Keratinocyte (primary cell): ENCODE results near the gene MAD1L1. TPM values are rescaled to one million over a fixed set of nuclear protein-coding genes. Genes with fewer than 3 reads are reported as not detected.

Source experiments
- DNase-seq: peaks from one replicate; pipeline ENCODE4 v3.0.0-alpha.2; 2011; ENCODE audit warnings: low read depth, missing footprints, low spot score
- FAIRE-seq: peaks from 2 replicates; lab custom pipeline; 2011; peaks lifted over from hg19 to GRCh38; lab: Jason Lieb, UNC
- H2AFZ ChIP-seq: 2 replicates; pipeline ENCODE4 v1.6.0; 2012; ENCODE audit warnings: low read length, control low read depth, inconsistent platforms; ENCODE audit not compliant: control insufficient read depth
- H3K27ac ChIP-seq: 2 replicates; pipeline ENCODE4 v1.5.1; 2011; ENCODE audit warnings: low read length; ENCODE audit not compliant: control insufficient read depth, insufficient read depth
- H3K27me3 ChIP-seq: 3 replicates; pipeline ENCODE4 v1.6.0; 2011; ENCODE audit warnings: low read length; ENCODE audit not compliant: control insufficient read depth, insufficient read depth; ENCODE audit errors: extremely low read depth
- H3K36me3 ChIP-seq, 2 experiments: 2 replicates in 1 of 2; 3 replicates in 1 of 2; pipeline ENCODE4 v1.5.1; 2011; ENCODE audit warnings: low read length in 2 of 2, mild to moderate bottlenecking in 1 of 2; ENCODE audit not compliant: control insufficient read depth in 2 of 2, insufficient read depth in 2 of 2; ENCODE audit errors: extremely low read depth in 1 of 2
- H3K4me1 ChIP-seq: 3 replicates; pipeline ENCODE4 v1.5.1; 2011; ENCODE audit warnings: low read length; ENCODE audit not compliant: control insufficient read depth, insufficient read depth; ENCODE audit errors: extremely low read depth
- H3K4me2 ChIP-seq: 3 replicates; pipeline ENCODE4 v1.6.0; 2011; ENCODE audit warnings: low read depth, low read length; ENCODE audit not compliant: control insufficient read depth, insufficient read depth; ENCODE audit errors: extremely low read depth
- H3K4me3 ChIP-seq, 3 experiments: fragments of 200-600 bp in 1 of 3; sonication (generic) in 1 of 3; 2 replicates in 2 of 3; 3 replicates in 1 of 3; pipeline ENCODE4 v1.5.1; 2011 to 2016; ENCODE audit warnings: low read length in 3 of 3, mild to moderate bottlenecking in 3 of 3, control low read depth in 2 of 3, inconsistent platforms in 1 of 3, low read depth in 1 of 3, mixed read lengths in 1 of 3, mixed run types in 1 of 3, moderate library complexity in 1 of 3; ENCODE audit not compliant: control insufficient read depth in 2 of 3, insufficient read depth in 2 of 3; ENCODE audit errors: extremely low read depth in 1 of 3
- H3K79me2 ChIP-seq: 2 replicates; pipeline ENCODE4 v1.6.0; 2012; ENCODE audit warnings: low read length; ENCODE audit not compliant: control insufficient read depth, insufficient read depth
- H3K9ac ChIP-seq: 3 replicates; pipeline ENCODE4 v1.6.0; 2011; ENCODE audit warnings: low read length; ENCODE audit not compliant: control insufficient read depth, insufficient read depth; ENCODE audit errors: extremely low read depth
- H3K9me1 ChIP-seq: 3 replicates; pipeline ENCODE4 v1.6.0; 2011; ENCODE audit warnings: low read length; ENCODE audit not compliant: control insufficient read depth, insufficient read depth; ENCODE audit errors: extremely low read depth
- H3K9me3 ChIP-seq: 2 replicates; pipeline ENCODE4 v1.5.1; 2012; ENCODE audit warnings: low read depth, low read length; ENCODE audit not compliant: control insufficient read depth
- H4K20me1 ChIP-seq: 3 replicates; pipeline ENCODE4 v1.6.0; 2011; ENCODE audit warnings: low read length; ENCODE audit not compliant: control insufficient read depth, insufficient read depth; ENCODE audit errors: extremely low read depth
- EZH2 ChIP-seq: IDR thresholded peaks from one replicate; pipeline ENCODE4 v1.6.1; 2012; ENCODE audit warnings: inconsistent platforms, mild to moderate bottlenecking, low read length, moderate library complexity
- dilution Hi-C: fragments of 300-500 bp; cut with MboI; formaldehyde crosslinking; loops from one replicate; pipeline ENCODE4 v1.7.0; 2020; ENCODE audit warnings: low sequenced_read_pairs; ENCODE audit not compliant: extremely low pct_ligation_motif_present
- polyA plus RNA-seq, 5 experiments: library from polyadenylated mRNA; depleted of rRNA in 3 of 5; stranded (reverse) in 3 of 5; stranded (forward) in 1 of 5; unstranded in 1 of 5; fragments of >200 nt; gene quantifications; 1 replicate in 1 of 5; 2 replicates in 3 of 5; 3 replicates in 1 of 5; pipeline versions ENCODE4 v1.2.1 to v1.2.3, GENCODE V29; 2011 to 2012; ENCODE audit warnings: missing spikeins in 2 of 5, low read depth in 1 of 5, low replicate concordance in 1 of 5
- TF ChIP-seq, protein P1 (sequence below), 3 experiments: IDR thresholded peaks in 1 of 3; conservative IDR thresholded peaks in 1 of 3; optimal IDR thresholded peaks in 1 of 3; 2 replicates in 2 of 3; 3 replicates in 1 of 3; pipeline versions ENCODE3 to v1.5.1; 2011; ENCODE audit warnings: low read length in 3 of 3, mild to moderate bottlenecking in 3 of 3, moderate library complexity in 2 of 3, control low read depth in 1 of 3, inconsistent platforms in 1 of 3; ENCODE audit not compliant: insufficient read depth in 2 of 3; ENCODE audit errors: extremely low read depth in 1 of 3

MAD1L1 gene
- polyA plus RNA-seq, 1 donor (not counting 4 experiments of a cell fraction or from before 2014, with no cell fraction given): 18.0 TPM

DNA sequence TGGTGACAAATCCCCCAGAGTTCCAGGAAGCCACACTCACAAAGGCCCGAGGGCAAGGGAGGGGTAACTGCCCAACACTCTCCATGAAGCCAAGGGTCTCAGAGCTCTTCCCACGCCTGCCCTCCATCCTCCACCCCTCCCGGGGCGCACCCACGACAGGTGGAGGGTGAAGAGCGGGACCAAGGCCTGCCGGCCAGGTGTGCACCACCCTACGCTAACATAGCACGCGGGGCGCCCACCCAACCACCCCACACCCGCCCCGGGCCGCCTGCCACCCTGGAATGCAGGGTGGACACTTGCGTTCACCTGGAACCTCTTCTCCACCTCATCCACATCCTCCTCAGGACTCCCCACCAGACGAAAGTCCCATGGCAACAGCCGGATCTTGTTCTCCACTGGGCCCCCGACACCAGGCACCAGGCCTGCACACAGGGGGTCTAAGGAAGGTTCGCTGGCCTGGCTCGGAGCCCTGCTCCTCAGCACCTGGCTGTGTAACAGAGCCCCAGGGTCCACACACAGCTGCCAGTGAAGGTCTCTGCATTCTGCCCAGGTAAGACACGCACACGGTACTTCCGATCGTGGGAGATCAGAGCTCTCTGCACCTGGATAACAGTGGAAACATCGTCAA is 32.7 kb downstream of the MAD1L1 start:
- no peak for DNase-seq
- FAIRE-seq: no peak
- Histone ChIP-seq H3K4me1 (peaks cover 11% of the 10 kb centered on the region), H3K4me2 (no peak overlapping the region), H3K9me3 (no peaks in the 10 kb centered on the region), H3K36me3 (peaks cover 2 to 4% of the 10 kb centered on the region in 2 experiments), H4K20me1 (no peaks in the 10 kb centered on the region), H3K27me3 (no peaks in the 10 kb centered on the region), H3K9ac (no peak overlapping the region), H2AFZ (no peak overlapping the region), H3K9me1 (no peaks in the 10 kb centered on the region), H3K4me3 (no peak overlapping the region), H3K27ac (no peak overlapping the region), H3K79me2 (no peaks in the 10 kb centered on the region)
- TF ChIP-seq EZH2: no peak
- TF ChIP-seq, protein P1, sequence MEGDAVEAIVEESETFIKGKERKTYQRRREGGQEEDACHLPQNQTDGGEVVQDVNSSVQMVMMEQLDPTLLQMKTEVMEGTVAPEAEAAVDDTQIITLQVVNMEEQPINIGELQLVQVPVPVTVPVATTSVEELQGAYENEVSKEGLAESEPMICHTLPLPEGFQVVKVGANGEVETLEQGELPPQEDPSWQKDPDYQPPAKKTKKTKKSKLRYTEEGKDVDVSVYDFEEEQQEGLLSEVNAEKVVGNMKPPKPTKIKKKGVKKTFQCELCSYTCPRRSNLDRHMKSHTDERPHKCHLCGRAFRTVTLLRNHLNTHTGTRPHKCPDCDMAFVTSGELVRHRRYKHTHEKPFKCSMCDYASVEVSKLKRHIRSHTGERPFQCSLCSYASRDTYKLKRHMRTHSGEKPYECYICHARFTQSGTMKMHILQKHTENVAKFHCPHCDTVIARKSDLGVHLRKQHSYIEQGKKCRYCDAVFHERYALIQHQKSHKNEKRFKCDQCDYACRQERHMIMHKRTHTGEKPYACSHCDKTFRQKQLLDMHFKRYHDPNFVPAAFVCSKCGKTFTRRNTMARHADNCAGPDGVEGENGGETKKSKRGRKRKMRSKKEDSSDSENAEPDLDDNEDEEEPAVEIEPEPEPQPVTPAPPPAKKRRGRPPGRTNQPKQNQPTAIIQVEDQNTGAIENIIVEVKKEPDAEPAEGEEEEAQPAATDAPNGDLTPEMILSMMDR (optimal IDR thresholded peaks at IDR 0.05 in 1 of 3, IDR thresholded peaks at IDR 0.05 in 1 of 3, conservative IDR thresholded peaks at IDR 0.05 in 1 of 3; ENCODE audit: extremely low read depth in 1 of 3, insufficient read depth in 2 of 3, low read length in 3 of 3): no peak
- dilution Hi-C loops: no loop called here

DNA sequence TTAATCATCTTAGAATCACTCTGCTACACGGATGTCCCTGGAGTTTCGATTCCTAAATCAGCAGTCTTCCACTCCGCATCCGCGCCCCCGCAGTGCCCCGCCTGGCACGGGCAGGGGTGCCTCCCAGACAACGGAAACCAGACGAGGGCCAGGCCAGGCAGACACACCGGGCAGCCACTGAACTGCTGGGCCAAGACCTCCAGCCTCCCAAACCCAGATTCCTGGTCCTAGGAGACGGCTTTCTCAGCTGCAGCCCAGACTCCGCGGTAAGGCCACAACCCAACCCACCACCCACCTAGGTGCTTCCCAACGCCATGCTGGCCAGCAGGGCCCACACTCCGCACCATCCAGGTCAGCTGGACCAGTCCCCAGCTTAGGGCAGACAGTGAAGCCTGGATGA is 33.2 kb downstream of the MAD1L1 start:
- TF ChIP-seq, protein P1 (optimal IDR thresholded peaks at IDR 0.05 in 1 of 3, IDR thresholded peaks at IDR 0.05 in 1 of 3, conservative IDR thresholded peaks at IDR 0.05 in 1 of 3; ENCODE audit: extremely low read depth in 1 of 3, insufficient read depth in 2 of 3, low read length in 3 of 3): no peak
- TF ChIP-seq EZH2: no peak
- Histone ChIP-seq H3K4me1 (peaks cover 11% of the 10 kb centered on the region), H3K4me3 (no peak overlapping the region), H3K9ac (no peak overlapping the region), H4K20me1 (no peaks in the 10 kb centered on the region), H3K4me2 (no peak overlapping the region), H3K9me3 (no peaks in the 10 kb centered on the region), H2AFZ (no peak overlapping the region), H3K27me3 (no peaks in the 10 kb centered on the region), H3K27ac (no peak overlapping the region), H3K79me2 (no peaks in the 10 kb centered on the region), H3K9me1 (no peaks in the 10 kb centered on the region), H3K36me3 (peaks cover 2 to 4% of the 10 kb centered on the region in 2 experiments)
- DNase-seq (no peak), FAIRE-seq (no peak)
- dilution Hi-C loops: no loop called here
